ENCODE measurements around the gene DRD2. TPM values are rescaled to one million over a fixed set of nuclear protein-coding genes. Genes with fewer than 3 reads are reported as not detected.

Gene DRD2
- total RNA-seq, 1 donor from 2014 or later = 289 TPM

DNA sequence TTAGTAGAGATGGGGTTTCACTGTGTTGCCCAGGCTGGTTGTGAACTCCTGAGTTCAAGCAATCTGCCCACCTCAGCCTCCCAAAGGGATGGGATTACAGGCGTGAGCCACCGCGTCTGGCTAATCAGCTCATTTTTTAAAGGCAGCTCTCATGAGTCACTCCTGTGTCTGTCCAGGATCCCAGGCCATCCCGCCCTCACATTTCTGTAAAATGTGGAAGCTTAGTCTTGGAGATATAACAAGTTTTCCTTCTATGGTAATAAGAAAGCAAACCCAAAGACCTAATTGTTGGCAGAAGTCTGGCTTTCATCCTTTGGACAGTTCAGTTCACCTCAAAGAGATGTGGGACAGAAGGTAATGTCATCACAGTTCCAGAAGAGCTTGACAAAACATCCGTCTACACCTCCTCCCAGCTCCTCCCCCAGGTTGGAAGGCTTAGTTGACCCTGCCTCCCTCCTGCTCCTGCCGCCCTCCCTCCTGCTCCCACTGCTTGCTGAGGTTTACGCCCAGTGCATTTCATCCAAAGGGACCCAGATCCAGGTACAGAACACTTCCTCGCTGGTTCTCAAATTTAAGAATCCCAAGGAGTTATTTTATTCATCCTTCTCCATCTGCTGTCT is 6.4 kb downstream of the DRD2 start:
- Mint-ChIP-seq H3K36me3 (ENCODE audit: unreplicated experiment) (peaks cover 14% of the 10 kb centered on the region), H3K4me1 (ENCODE audit: low read depth, unreplicated experiment) (peaks cover 49% of the 10 kb centered on the region), H3K27ac (ENCODE audit: unreplicated experiment) (no peak overlapping the region), H3K9me3 (ENCODE audit: unreplicated experiment) (peaks cover 14% of the 10 kb centered on the region), H3K4me3 (ENCODE audit: unreplicated experiment) (peak overlapping the region; percentile 10), H3K27me3 (ENCODE audit: unreplicated experiment) (peaks cover 6% of the 10 kb centered on the region)
- TF ChIP-seq, protein P1, sequence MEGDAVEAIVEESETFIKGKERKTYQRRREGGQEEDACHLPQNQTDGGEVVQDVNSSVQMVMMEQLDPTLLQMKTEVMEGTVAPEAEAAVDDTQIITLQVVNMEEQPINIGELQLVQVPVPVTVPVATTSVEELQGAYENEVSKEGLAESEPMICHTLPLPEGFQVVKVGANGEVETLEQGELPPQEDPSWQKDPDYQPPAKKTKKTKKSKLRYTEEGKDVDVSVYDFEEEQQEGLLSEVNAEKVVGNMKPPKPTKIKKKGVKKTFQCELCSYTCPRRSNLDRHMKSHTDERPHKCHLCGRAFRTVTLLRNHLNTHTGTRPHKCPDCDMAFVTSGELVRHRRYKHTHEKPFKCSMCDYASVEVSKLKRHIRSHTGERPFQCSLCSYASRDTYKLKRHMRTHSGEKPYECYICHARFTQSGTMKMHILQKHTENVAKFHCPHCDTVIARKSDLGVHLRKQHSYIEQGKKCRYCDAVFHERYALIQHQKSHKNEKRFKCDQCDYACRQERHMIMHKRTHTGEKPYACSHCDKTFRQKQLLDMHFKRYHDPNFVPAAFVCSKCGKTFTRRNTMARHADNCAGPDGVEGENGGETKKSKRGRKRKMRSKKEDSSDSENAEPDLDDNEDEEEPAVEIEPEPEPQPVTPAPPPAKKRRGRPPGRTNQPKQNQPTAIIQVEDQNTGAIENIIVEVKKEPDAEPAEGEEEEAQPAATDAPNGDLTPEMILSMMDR (IDR thresholded peaks at IDR 0.05; ENCODE audit: partially characterized antibody, unreplicated experiment) = no peak
- no peak for DNase-seq

DNA sequence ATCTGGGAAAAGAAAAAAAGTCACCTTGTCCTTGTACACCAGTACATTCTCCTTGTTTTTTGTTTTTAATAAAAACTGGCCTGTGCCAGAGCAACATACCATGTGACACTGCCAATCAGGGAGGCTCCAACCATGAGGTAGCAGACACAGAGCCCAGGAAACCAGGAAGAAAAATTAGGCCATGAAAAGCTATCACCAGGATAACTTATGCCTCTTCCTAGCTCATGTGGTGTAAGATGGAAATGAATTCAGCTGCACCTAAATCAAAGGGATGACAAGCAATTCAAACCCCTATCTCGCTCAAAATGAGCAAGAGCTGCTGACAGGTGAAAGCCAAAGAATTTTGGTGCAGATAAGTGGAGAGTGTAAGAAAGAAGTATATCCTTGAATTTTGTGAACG is 7.7 kb downstream of the DRD2 start:
- peaks cover 53% of the 10 kb centered on the region for H3K4me1 Mint-ChIP-seq (ENCODE audit: low read depth, unreplicated experiment)
- no peak overlapping the region for H3K27ac Mint-ChIP-seq (ENCODE audit: unreplicated experiment)
- H3K9me3 Mint-ChIP-seq (ENCODE audit: unreplicated experiment) = peaks cover 9% of the 10 kb centered on the region
- peaks cover 3% of the 10 kb centered on the region for H3K27me3 Mint-ChIP-seq (ENCODE audit: unreplicated experiment)
- TF ChIP-seq, protein P1 (IDR thresholded peaks at IDR 0.05; ENCODE audit: partially characterized antibody, unreplicated experiment) = no peak
- peaks cover 14% of the 10 kb centered on the region for H3K36me3 Mint-ChIP-seq (ENCODE audit: unreplicated experiment)
- no peak for DNase-seq
- H3K4me3 Mint-ChIP-seq (ENCODE audit: unreplicated experiment) = no peak overlapping the region

DNA sequence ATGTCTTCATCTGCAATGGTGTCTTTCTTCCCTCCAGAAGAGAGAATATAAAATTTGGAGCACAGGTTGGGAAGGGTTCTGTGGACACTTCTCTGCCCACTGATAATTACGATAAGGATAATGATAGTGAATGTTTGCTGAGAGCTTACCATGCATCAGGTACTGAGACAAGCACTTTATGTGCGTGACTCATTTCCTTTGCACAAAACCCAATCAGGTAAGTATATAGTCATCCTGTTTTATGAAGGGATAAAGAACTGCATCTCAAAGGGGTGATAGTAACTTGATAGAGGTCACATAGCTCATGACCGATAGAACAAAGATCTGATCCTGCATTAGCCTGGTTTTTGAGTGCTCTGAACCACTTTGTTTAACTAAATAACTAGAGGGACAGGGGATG is 9.4 kb downstream of the DRD2 start:
- no peak overlapping the region for H3K4me3 Mint-ChIP-seq (ENCODE audit: unreplicated experiment)
- TF ChIP-seq, protein P1 (IDR thresholded peaks at IDR 0.05; ENCODE audit: partially characterized antibody, unreplicated experiment) = no peak
- H3K27ac Mint-ChIP-seq (ENCODE audit: unreplicated experiment) = no peak overlapping the region
- peaks cover 14% of the 10 kb centered on the region for H3K36me3 Mint-ChIP-seq (ENCODE audit: unreplicated experiment)
- H3K27me3 Mint-ChIP-seq (ENCODE audit: unreplicated experiment) = no peaks in the 10 kb centered on the region
- H3K9me3 Mint-ChIP-seq (ENCODE audit: unreplicated experiment) = peaks cover 6% of the 10 kb centered on the region
- no peak for DNase-seq
- peaks cover 58% of the 10 kb centered on the region for H3K4me1 Mint-ChIP-seq (ENCODE audit: low read depth, unreplicated experiment)

DNA sequence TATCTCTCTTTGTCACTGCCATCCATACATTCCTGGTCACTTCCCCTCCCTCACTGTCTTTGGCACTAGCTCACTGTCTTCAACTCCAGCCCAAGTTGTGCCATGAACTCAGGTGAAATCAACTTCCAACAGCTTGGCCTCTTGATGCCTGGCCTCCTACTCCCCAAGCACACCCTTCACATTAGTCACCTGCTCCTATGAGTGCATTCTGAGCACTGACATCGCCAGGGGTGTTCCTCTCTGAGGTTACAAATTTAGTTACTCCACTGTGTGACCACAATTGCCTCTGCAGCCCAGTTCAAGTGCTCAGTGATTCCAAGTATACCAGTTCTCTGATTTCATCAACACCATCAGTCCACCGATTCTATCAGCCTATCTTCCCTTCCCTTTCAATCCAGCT is 10.8 kb downstream of the DRD2 start:
- H3K9me3 Mint-ChIP-seq (ENCODE audit: unreplicated experiment) = peaks cover 6% of the 10 kb centered on the region
- no peak for DNase-seq
- TF ChIP-seq, protein P1 (IDR thresholded peaks at IDR 0.05; ENCODE audit: partially characterized antibody, unreplicated experiment) = no peak
- H3K36me3 Mint-ChIP-seq (ENCODE audit: unreplicated experiment) = peaks cover 14% of the 10 kb centered on the region
- peak overlapping the region; percentile 38 for H3K27ac Mint-ChIP-seq (ENCODE audit: unreplicated experiment)
- no peaks in the 10 kb centered on the region for H3K27me3 Mint-ChIP-seq (ENCODE audit: unreplicated experiment)
- no peak overlapping the region for H3K4me3 Mint-ChIP-seq (ENCODE audit: unreplicated experiment)
- peaks cover 55% of the 10 kb centered on the region for H3K4me1 Mint-ChIP-seq (ENCODE audit: low read depth, unreplicated experiment)

DNA sequence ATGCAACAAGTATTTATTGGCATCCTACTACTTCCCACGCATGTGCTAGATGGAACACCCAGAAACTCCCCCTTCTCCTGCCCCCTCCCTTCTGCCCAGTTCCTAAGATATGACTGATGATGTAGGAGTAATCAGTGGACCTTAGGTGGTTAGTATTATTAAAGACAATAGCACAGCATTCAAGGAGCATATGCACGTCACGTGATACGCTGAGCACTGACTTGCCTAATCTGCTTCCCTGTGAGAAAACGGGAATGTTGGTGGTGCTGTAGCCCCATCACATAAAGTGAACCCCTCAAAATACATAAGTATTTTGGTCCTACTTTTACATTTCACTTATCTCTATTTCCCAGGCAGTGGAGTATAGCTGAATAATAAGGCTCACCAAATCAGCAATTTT is 12.4 kb downstream of the DRD2 start:
- Mint-ChIP-seq H3K4me3 (ENCODE audit: unreplicated experiment) (no peak overlapping the region), H3K36me3 (ENCODE audit: unreplicated experiment) (peaks cover 14% of the 10 kb centered on the region), H3K27ac (ENCODE audit: unreplicated experiment) (no peak overlapping the region), H3K27me3 (ENCODE audit: unreplicated experiment) (no peaks in the 10 kb centered on the region), H3K9me3 (ENCODE audit: unreplicated experiment) (peaks cover 4% of the 10 kb centered on the region), H3K4me1 (ENCODE audit: low read depth, unreplicated experiment) (peaks cover 58% of the 10 kb centered on the region)
- TF ChIP-seq, protein P1 (IDR thresholded peaks at IDR 0.05; ENCODE audit: partially characterized antibody, unreplicated experiment) = no peak
- DNase-seq = no peak

Data from glutamatergic neuron (in vitro differentiated cells).